ENCODE measurements around the gene GRK2.

GRK2 gene

DNA sequence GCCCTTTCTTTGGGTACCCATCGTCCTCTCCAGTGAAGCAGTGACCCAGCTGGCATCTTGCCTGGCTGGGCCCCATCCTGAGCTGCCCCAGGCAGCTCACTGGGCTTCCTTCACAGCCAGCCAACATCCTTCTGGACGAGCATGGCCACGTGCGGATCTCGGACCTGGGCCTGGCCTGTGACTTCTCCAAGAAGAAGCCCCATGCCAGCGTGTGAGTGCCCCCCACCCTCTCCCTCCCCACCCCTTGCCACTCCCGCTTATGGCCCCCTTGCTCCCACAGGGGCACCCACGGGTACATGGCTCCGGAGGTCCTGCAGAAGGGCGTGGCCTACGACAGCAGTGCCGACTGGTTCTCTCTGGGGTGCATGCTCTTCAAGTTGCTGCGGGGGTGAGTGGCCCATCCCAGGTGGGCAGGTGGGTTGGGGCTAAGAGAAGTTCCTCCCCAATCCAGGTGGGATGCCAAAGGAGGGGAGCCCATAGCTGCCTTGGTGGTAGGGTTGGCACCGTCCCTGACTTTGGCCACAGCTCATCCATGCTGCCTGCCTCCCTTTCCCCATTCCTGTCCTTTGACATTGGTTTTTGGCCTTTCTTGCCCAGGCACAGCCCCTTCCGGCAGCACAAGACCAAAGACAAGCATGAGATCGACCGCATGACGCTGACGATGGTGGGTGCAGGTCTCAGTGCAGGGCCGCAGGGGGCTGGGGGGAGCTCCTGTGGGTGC is 16.0 kb downstream of the GRK2 start:
- DNase-seq (ENCODE audit: low spot score) = no peak

- no peak for DNase-seq (ENCODE audit: low spot score)
These were observed 16.7 kb downstream of the GRK2 start for GRCh38 chr11:67282876-67283371.

- no peak for DNase-seq (ENCODE audit: low spot score)
These were observed 17.2 kb downstream of the GRK2 start for GRCh38 chr11:67283481-67283963.

DNA sequence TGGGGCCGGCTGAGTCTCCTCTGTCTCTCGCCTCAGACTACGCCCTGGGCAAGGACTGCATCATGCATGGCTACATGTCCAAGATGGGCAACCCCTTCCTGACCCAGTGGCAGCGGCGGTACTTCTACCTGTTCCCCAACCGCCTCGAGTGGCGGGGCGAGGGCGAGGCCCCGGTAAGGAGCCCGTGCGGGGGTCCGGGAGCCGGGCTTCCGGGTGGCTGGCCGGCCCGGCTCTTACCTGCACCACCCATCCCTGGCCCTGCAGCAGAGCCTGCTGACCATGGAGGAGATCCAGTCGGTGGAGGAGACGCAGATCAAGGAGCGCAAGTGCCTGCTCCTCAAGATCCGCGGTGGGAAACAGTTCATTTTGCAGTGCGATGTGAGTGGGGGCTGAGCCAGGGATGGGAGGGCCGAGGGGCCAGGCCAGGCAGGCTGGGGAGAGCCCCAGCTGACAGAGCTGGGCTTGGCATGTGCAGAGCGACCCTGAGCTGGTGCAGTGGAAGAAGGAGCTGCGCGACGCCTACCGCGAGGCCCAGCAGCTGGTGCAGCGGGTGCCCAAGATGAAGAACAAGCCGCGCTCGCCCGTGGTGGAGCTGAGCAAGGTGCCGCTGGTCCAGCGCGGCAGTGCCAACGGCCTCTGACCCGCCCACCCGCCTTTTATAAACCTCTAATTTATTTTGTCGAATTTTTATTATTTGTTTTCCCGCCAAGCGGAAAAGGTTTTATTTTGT is 18.7 kb downstream of the GRK2 start:
- no peak for DNase-seq (ENCODE audit: low spot score)

DNA sequence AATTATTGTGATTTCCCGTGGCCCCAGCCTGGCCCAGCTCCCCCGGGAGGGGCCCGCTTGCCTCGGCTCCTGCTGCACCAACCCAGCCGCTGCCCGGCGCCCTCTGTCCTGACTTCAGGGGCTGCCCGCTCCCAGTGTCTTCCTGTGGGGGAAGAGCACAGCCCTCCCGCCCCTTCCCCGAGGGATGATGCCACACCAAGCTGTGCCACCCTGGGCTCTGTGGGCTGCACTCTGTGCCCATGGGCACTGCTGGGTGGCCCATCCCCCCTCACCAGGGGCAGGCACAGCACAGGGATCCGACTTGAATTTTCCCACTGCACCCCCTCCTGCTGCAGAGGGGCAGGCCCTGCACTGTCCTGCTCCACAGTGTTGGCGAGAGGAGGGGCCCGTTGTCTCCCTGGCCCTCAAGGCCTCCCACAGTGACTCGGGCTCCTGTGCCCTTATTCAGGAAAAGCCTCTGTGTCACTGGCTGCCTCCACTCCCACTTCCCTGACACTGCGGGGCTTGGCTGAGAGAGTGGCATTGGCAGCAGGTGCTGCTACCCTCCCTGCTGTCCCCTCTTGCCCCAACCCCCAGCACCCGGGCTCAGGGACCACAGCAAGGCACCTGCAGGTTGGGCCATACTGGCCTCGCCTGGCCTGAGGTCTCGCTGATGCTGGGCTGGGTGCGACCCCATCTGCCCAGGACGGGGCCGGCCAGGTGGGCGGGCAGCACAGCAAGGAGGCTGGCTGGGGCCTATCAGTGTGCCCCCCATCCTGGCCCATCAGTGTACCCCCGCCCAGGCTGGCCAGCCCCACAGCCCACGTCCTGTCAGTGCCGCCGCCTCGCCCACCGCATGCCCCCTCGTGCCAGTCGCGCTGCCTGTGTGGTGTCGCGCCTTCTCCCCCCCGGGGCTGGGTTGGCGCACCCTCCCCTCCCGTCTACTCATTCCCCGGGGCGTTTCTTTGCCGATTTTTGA is 19.5 kb downstream of the GRK2 start:
- no peak for DNase-seq (ENCODE audit: low spot score)

- DNase-seq (ENCODE audit: low spot score) = no peak
These were observed 20.5 kb downstream of the GRK2 start for GRCh38 chr11:67286621-67287333.

DNA sequence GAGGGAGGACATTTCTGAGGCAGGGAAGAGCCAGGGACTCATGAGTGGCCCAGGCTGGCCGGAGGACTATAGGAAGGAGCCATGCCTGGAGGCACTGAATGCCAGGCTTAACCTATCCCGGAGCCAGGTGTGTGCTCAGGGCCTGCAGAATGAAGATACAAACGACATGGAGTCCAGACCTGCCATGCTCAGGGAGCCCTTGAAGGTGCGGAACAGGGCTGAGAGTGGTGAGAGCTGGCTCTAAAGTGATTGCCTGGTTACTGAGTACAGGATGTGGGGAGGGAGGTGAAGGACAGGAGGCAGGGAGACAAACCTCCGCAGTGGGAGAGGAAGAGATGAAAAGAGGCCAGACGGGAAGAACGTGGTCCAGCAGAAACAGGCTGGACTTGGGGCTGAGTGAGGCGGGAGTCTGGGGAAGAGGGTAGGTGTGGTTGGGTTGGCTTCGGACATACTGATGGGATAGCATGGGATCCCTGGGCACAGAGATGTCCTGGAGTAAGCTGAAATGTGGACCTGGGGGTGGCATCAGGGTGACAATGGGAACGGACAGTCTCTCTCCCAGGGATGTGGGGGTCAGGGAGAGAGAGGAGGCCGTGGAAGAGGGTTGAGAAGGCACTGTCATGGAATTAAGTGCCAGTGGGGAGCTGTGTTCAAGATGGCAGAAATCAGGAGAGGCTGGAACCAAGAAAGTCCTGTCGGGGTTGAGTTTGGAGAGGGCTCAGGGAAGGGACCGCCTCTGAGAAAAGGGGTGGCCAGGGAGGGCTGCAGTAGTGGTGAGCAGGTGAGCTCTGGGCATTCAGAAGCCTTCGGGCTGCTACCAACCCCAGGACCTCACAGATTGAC is 21.3 kb downstream of the GRK2 start:
- DNase-seq (ENCODE audit: low spot score) = no peak

DNA sequence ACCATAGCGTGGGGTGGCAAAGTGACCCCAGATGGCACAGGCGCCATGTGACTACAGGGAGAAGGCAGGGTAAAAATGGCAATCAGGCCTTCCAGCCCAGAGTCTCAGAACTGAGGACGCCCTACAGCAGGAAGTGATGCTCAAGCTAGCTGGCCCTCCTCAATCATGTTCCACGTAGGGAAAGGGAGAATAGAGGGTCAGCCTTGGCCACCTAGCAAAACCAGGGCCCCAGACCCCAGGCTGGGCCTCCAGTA is 21.9 kb downstream of the GRK2 start:
- no peak for DNase-seq (ENCODE audit: low spot score)

- peak; percentile 90 for DNase-seq (ENCODE audit: low spot score)
These were observed 22.4 kb downstream of the GRK2 start for GRCh38 chr11:67288452-67289225.

GRCh38 chr11:67289226-67289650 is 23.0 kb downstream of the GRK2 start, which contains the start of gene ANKRD13D:
Gene ANKRD13D, plus strand, starts transcription at chr11:67289303. Its CDS starts 158 bp downstream, at chr11:67289461.
- DNase-seq (ENCODE audit: low spot score) = no peak

GRCh38 chr11:67289651-67290479 is 23.6 kb downstream of the GRK2 start:
- no peak for DNase-seq (ENCODE audit: low spot score)

DNA sequence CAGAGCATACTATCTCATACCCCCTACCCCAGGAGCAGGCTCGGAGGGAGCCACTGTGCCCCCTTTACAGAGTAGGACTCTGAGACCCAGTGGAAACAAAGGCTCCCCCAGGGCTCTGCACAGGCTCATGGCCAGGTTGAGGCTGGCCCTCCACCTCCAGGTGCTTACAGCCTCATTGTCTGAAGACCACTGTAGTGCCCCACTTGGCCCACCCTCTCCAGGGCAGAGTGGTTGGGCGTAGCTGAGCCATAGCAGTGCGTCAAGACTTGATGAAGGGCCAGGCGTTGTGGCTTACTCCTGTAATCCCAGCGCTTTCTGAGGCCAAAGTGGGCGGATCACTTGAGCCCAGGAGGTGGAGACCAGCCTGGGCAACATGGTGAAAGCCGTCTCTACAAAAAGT is 24.5 kb downstream of the GRK2 start:
- DNase-seq (ENCODE audit: low spot score) = no peak

GRCh38 chr11:67291481-67292381 is 25.5 kb downstream of the GRK2 start:
- DNase-seq (ENCODE audit: low spot score) = no peak

DNA sequence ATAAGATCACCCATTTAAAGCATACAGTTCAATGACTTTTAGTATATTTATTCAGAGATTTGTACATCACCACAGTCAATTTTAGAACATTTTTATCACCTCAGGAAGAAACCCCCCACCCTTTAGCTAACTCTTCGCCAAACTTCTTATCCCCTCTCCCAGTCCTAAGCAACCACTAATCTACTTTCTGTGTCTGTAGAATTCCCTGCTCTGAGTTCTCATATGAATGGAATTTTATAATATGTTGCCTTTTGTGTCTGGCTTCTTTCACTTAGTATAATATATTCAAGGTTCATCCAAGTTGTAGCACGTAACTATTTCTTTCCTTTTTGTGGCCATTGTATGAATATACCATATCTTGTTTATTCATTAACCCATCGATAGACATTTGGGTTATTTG is 26.4 kb downstream of the GRK2 start:
- no peak for DNase-seq (ENCODE audit: low spot score)

DNA sequence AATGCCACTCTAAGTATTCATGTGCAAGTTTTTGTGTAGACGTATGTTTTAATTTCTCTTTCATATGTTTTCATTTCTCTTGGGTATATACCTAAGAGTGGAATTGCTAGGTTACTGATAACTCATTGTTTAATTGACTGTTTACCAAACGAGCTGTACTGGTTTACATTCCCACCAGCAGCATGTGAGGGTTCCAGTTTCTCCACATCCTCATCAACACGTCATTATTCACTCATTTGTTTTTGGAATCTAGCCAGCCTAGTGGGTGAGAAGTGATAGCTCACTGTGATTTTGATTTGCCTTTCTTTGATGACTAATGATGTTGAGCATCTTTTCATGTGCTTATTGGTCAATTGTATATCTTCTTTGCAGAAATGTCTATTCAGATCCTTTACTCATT is 26.8 kb downstream of the GRK2 start:
- DNase-seq (ENCODE audit: low spot score) = no peak

GRCh38 chr11:67295846-67296245 is 29.6 kb downstream of the GRK2 start:
- no peak for DNase-seq (ENCODE audit: low spot score)

DNA sequence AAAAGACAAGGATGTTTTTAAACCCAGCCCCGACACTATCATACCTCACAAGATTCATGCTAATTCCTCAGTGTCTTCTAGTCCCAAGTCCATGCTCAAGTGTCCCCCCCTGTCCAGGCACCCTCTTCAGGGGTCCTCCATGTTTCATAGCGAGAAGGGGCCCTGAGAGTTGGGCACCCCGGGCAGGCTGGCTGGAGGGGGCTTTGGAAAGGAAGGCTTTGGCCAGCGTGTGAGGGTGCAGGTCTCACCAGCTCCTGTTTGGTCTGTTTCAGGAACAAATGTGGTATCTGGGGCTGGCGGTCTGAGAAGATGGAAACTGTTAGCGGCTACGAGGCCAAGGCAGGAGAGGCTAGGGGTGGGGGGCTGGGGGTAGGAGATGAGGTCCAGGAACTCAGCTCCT is 32.5 kb downstream of the GRK2 start:
- DNase-seq (ENCODE audit: low spot score) = no peak
